Endothelial cell of umbilical vein (primary cell): ENCODE measurements around the gene VCPKMT. TPM values are rescaled to one million over a fixed set of nuclear protein-coding genes. Genes with fewer than 3 reads are reported as not detected.

Source experiments
- BruUV-seq: library from RNA; stranded (reverse); fragments of 400-500 nt; replicated peaks from 2 replicates; lab custom pipeline; 2021; lab: Mats Ljungman, UMichigan
- CTCF ChIA-PET: fragments of 300-600, 350-600 bp; sonication (Branson Sonifier 250); formaldehyde crosslinking; loops from one replicate; lab custom pipeline; 2021; ENCODE audit warnings: antibody characterized with exemption, inconsistent platforms; lab: Charles Lee
- POLR2A ChIA-PET: fragments of 300-600, 350-600 bp; sonication (Branson Sonifier 250); formaldehyde crosslinking; loops from one replicate; lab custom pipeline; 2021; ENCODE audit warnings: antibody characterized with exemption, inconsistent platforms; lab: Charles Lee
- DNase-seq: peaks from one replicate; pipeline ENCODE4 v3.0.0-alpha.2; 2011; ENCODE audit warnings: low read depth, low spot score
- FAIRE-seq: peaks from 2 replicates; lab custom pipeline; 2011; peaks lifted over from hg19 to GRCh38; lab: Jason Lieb, UNC
- H2AFZ ChIP-seq: 2 replicates; pipeline ENCODE4 v1.6.0; 2012; ENCODE audit warnings: low read depth, low read length, control low read depth, inconsistent platforms
- H3K27ac ChIP-seq: 2 replicates; pipeline ENCODE4 v1.5.1; 2011; ENCODE audit warnings: low read depth, mild to moderate bottlenecking, control low read depth, low read length, moderate library complexity; ENCODE audit not compliant: insufficient read depth
- H3K27me3 ChIP-seq, 2 experiments: 2 replicates each; pipeline versions ENCODE4 v1.6.0 to v1.6.1; 2011; ENCODE audit warnings: low read length in 2 of 2, mixed read lengths in 1 of 2; ENCODE audit not compliant: control insufficient read depth in 2 of 2, insufficient read depth in 2 of 2
- H3K36me3 ChIP-seq, 2 experiments: 2 replicates in 1 of 2; 3 replicates in 1 of 2; pipeline ENCODE4 v1.5.1; 2011; ENCODE audit warnings: low read length in 2 of 2, mild to moderate bottlenecking in 1 of 2, moderate library complexity in 1 of 2; ENCODE audit not compliant: control insufficient read depth in 2 of 2, insufficient read depth in 2 of 2; ENCODE audit errors: extremely low read depth in 1 of 2
- H3K4me1 ChIP-seq: 3 replicates; pipeline ENCODE4 v1.5.1; 2011; ENCODE audit warnings: mild to moderate bottlenecking, low read length; ENCODE audit not compliant: control insufficient read depth, insufficient read depth; ENCODE audit errors: extremely low read depth
- H3K4me2 ChIP-seq: 2 replicates; pipeline ENCODE4 v1.6.1; 2011; ENCODE audit warnings: low read length, control low read depth, mixed read lengths; ENCODE audit not compliant: insufficient read depth
- H3K4me3 ChIP-seq, 3 experiments: fragments of 200-600 bp in 1 of 3; sonication (generic), shearing (Covaris generic) in 1 of 3; replicated peaks in 1 of 3; 2 replicates each; pipeline ENCODE4 v1.5.1; 2011 to 2016; ENCODE audit warnings: control low read depth in 3 of 3, low read length in 3 of 3, mild to moderate bottlenecking in 2 of 3, inconsistent platforms in 1 of 3, low read depth in 1 of 3, moderate library complexity in 1 of 3; ENCODE audit not compliant: insufficient read depth in 1 of 3
- H3K79me2 ChIP-seq: 2 replicates; pipeline ENCODE4 v1.6.0; 2012; ENCODE audit warnings: low read length, inconsistent platforms; ENCODE audit not compliant: control insufficient read depth, insufficient read depth
- H3K9ac ChIP-seq: replicated peaks from 2 replicates; pipeline ENCODE3; 2011; ENCODE audit warnings: low read length, control low read depth; ENCODE audit not compliant: insufficient read depth; ENCODE audit errors: extremely low read depth
- H3K9me1 ChIP-seq: replicated peaks from 3 replicates; pipeline ENCODE4 v1.6.0; 2011; ENCODE audit warnings: mild to moderate bottlenecking, low read length; ENCODE audit not compliant: control insufficient read depth, insufficient read depth; ENCODE audit errors: extremely low read depth
- H3K9me3 ChIP-seq: replicated peaks from 2 replicates; pipeline ENCODE4 v1.5.1; 2012; ENCODE audit warnings: low read length, inconsistent platforms; ENCODE audit not compliant: control insufficient read depth, insufficient read depth
- H4K20me1 ChIP-seq: replicated peaks from 2 replicates; pipeline ENCODE3; 2011; ENCODE audit warnings: mild to moderate bottlenecking, low read length; ENCODE audit not compliant: control insufficient read depth, insufficient read depth; ENCODE audit errors: extremely low read depth
- EZH2 ChIP-seq: IDR thresholded peaks from 2 replicates; pipeline ENCODE4 v1.6.1; 2012; ENCODE audit warnings: borderline replicate concordance, low read depth, mild to moderate bottlenecking, moderate library complexity, low read length, inconsistent platforms; ENCODE audit not compliant: severe bottlenecking
- FOS ChIP-seq: IDR thresholded peaks from 2 replicates; pipeline ENCODE4 v1.6.1; 2011; ENCODE audit warnings: mild to moderate bottlenecking, low read length, moderate library complexity, borderline replicate concordance; ENCODE audit not compliant: insufficient read depth
- GATA2 ChIP-seq: IDR thresholded peaks from 2 replicates; pipeline ENCODE4 v1.7.0; 2011; ENCODE audit warnings: low read depth, mild to moderate bottlenecking, moderate library complexity, mixed read lengths, low read length; ENCODE audit not compliant: insufficient read length, insufficient read depth
- JUN ChIP-seq: IDR thresholded peaks from 2 replicates; pipeline ENCODE4 v1.6.1; 2011; ENCODE audit warnings: borderline replicate concordance, low read depth; ENCODE audit not compliant: insufficient read length, insufficient read depth
- MYC ChIP-seq: IDR thresholded peaks from one replicate; pipeline ENCODE4 v1.6.1; 2011; ENCODE audit warnings: mild to moderate bottlenecking, low read depth, low read length
- POLR2AphosphoS5 ChIP-seq: IDR thresholded peaks from 2 replicates; pipeline ENCODE4 v1.6.1; 2012; ENCODE audit warnings: low read depth, mild to moderate bottlenecking, control low read depth, low read length, moderate library complexity; ENCODE audit not compliant: insufficient read depth
- dilution Hi-C: fragments of 300-500 bp; cut with MboI; formaldehyde crosslinking; loops from one replicate; pipeline ENCODE4 v1.15.0; 2019; ENCODE audit warnings: low sequenced_read_pairs; ENCODE audit not compliant: extremely low pct_ligation_motif_present
- intact Hi-C: fragments of 100-400 bp; cut with micrococcal nuclease; formaldehyde crosslinking; loops from one replicate; pipeline ENCODE4 v1.10.0; 2022
- polyA plus RNA-seq, 4 experiments: library from polyadenylated mRNA; depleted of rRNA in 3 of 4; stranded (reverse) in 3 of 4; unstranded in 1 of 4; fragments of >200 nt; gene quantifications; 2 replicates each; pipeline versions ENCODE4 v1.2.1 to v1.2.3, GENCODE V29; 2011 to 2012; ENCODE audit warnings: missing spikeins in 1 of 4
- total RNA-seq: library from RNA; stranded (reverse); gene quantifications from 2 replicates; pipeline ENCODE4 v1.2.3, GENCODE V29; 2021
- TF ChIP-seq, protein P1 (sequence below), 2 donors: IDR thresholded peaks; 1 replicate in 1 of 2; 2 replicates in 1 of 2; pipeline ENCODE4 v1.5.1; 2011; ENCODE audit warnings: low read length in 2 of 2, mild to moderate bottlenecking in 2 of 2, moderate library complexity in 2 of 2, control low read depth in 1 of 2, inconsistent platforms in 1 of 2, low read depth in 1 of 2; ENCODE audit not compliant: insufficient read depth in 1 of 2; ENCODE audit errors: extremely low read depth in 1 of 2

The VCPKMT gene
- total and polyA plus RNA-seq, 2 donors (not counting 3 experiments of a cell fraction or from before 2014, with no cell fraction given) = 3.5 to 9.2 TPM

DNA sequence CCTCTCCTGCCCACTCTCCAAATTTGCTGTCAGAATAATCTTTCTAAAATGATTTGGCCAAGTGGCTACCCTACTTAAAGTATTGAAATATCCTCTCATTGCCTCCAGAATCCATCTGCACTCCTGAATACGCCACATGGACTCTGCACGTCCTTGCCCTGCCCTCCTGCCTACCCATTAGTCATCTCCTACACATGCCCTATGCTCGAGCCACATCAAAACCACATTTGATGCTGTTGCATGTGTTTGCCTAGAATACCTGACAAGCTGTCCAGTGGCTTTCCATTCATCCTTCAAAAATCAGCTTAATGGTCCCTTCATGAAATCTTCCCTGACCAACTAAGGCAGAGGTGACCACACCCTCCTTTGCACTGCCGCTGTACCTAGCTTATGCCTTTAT lies 17.0 kb downstream of the VCPKMT start:
- Histone ChIP-seq H3K9ac (no peak overlapping the region), H4K20me1 (no peaks in the 10 kb centered on the region), H3K4me3 (no peak overlapping the region), H3K36me3 (no peaks in the 10 kb centered on the region), H3K4me2 (no peak overlapping the region), H3K79me2 (no peaks in the 10 kb centered on the region), H3K9me3 (no peaks in the 10 kb centered on the region), H3K27ac (no peak overlapping the region), H3K9me1 (no peaks in the 10 kb centered on the region), H2AFZ (no peak overlapping the region), H3K4me1 (no peaks in the 10 kb centered on the region), H3K27me3 (no peaks in the 10 kb centered on the region)
- TF ChIP-seq EZH2 (no peak), JUN (no peak), MYC (no peak), GATA2 (no peak), POLR2AphosphoS5 (no peak), FOS (no peak)
- TF ChIP-seq, protein P1, sequence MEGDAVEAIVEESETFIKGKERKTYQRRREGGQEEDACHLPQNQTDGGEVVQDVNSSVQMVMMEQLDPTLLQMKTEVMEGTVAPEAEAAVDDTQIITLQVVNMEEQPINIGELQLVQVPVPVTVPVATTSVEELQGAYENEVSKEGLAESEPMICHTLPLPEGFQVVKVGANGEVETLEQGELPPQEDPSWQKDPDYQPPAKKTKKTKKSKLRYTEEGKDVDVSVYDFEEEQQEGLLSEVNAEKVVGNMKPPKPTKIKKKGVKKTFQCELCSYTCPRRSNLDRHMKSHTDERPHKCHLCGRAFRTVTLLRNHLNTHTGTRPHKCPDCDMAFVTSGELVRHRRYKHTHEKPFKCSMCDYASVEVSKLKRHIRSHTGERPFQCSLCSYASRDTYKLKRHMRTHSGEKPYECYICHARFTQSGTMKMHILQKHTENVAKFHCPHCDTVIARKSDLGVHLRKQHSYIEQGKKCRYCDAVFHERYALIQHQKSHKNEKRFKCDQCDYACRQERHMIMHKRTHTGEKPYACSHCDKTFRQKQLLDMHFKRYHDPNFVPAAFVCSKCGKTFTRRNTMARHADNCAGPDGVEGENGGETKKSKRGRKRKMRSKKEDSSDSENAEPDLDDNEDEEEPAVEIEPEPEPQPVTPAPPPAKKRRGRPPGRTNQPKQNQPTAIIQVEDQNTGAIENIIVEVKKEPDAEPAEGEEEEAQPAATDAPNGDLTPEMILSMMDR (IDR thresholded peaks at IDR 0.05; ENCODE audit: extremely low read depth in 1 of 2, insufficient read depth in 1 of 2, low read depth in 1 of 2, low read length in 2 of 2) = no peak
- dilution Hi-C loops (no loop called here), intact Hi-C loops (loop anchor here (10.0 kb wide), 1 partner anchor 55 kb away; no protein-coding TSS in a partner anchor)
- DNase-seq = no peak
- no TSS peak for BruUV-seq
- ChIA-PET CTCF (interaction anchor here (1.2 to 12.5 kb wide), 3 partner anchors 234 to 247 kb away, joined by 3 to 242 read pairs (median 4); partner anchors contain the start of gene NEMF), POLR2A (no interaction called here)
- FAIRE-seq = no peak
